H1 (cell line): ENCODE data around the gene CCDC71. TPM values are rescaled to one million over a fixed set of nuclear protein-coding genes. Genes with fewer than 3 reads are reported as not detected.

Experiments used
- CTCF ChIA-PET: fragments of 300-600 bp; sonication (Branson Sonifier 250); formaldehyde crosslinking; loops from one replicate; lab custom pipeline; 2021; ENCODE audit not compliant: partially characterized antibody; lab: Charles Lee
- POLR2A ChIA-PET: fragments of 300-600 bp; sonication (Branson Sonifier 250); formaldehyde crosslinking; loops from one replicate; lab custom pipeline; 2021; ENCODE audit warnings: inconsistent platforms; ENCODE audit not compliant: partially characterized antibody; lab: Charles Lee
- DNase-seq, 2 experiments: peaks; one replicate each; pipeline versions ENCODE4 v3.0.0 to v3.0.0-alpha.2; 2010 to 2022; ENCODE audit warnings: low spot score in 2 of 2, low read depth in 1 of 2, mixed read lengths in 1 of 2
- FAIRE-seq: peaks from 2 replicates; lab custom pipeline; 2011; peaks lifted over from hg19 to GRCh38; lab: Jason Lieb, UNC
- H2AFZ ChIP-seq: 2 replicates; pipeline ENCODE4 v1.8.1; 2012; ENCODE audit warnings: low read length, inconsistent platforms
- H2AK5ac ChIP-seq: 2 replicates; pipeline ENCODE4 v1.6.1; 2013; ENCODE audit warnings: low read depth, low read length
- H2BK120ac ChIP-seq: replicated peaks from 2 replicates; pipeline ENCODE3; 2013; ENCODE audit warnings: low read depth, low read length, inconsistent platforms
- H2BK12ac ChIP-seq: 2 replicates; pipeline ENCODE4 v1.6.1; 2013; ENCODE audit warnings: low read depth, low read length
- H2BK15ac ChIP-seq: 2 replicates; pipeline ENCODE4 v1.6.1; 2013; ENCODE audit warnings: low read length
- H2BK20ac ChIP-seq: 2 replicates; pipeline ENCODE4 v1.6.1; 2013; ENCODE audit warnings: low read length
- H2BK5ac ChIP-seq: 2 replicates; pipeline ENCODE4 v1.6.1; 2013; ENCODE audit warnings: low read depth, low read length
- H3K14ac ChIP-seq: 2 replicates; pipeline ENCODE4 v1.6.1; 2013; ENCODE audit warnings: inconsistent platforms; ENCODE audit not compliant: insufficient read length
- H3K18ac ChIP-seq: 2 replicates; pipeline ENCODE4 v1.6.1; 2013; ENCODE audit warnings: low read length; ENCODE audit errors: extremely low read depth
- H3K23ac ChIP-seq: 2 replicates; pipeline ENCODE4 v1.6.1; 2013; ENCODE audit warnings: inconsistent platforms; ENCODE audit not compliant: insufficient read length
- H3K23me2 ChIP-seq: 2 replicates; pipeline ENCODE4 v1.6.1; 2013; ENCODE audit warnings: low read depth, low read length
- H3K27ac ChIP-seq: 2 replicates; pipeline ENCODE4 v1.6.1; 2011; ENCODE audit warnings: low read depth, low read length, inconsistent platforms
- H3K27me3 ChIP-seq, 4 experiments: replicated peaks in 1 of 4; 1 replicate in 1 of 4; 2 replicates in 3 of 4; pipeline versions ENCODE4 v1.6.1 to v1.8.1; 2011 to 2013; ENCODE audit warnings: low read length in 3 of 4, mild to moderate bottlenecking in 3 of 4, inconsistent platforms in 2 of 4, mixed read lengths in 2 of 4, moderate library complexity in 1 of 4; ENCODE audit not compliant: control insufficient read depth in 3 of 4, insufficient read depth in 3 of 4; ENCODE audit errors: extremely low read depth in 1 of 4
- H3K36me3 ChIP-seq, 4 experiments: 2 replicates each; pipeline versions ENCODE4 v1.6.1 to v1.8.1; 2011 to 2013; ENCODE audit warnings: mild to moderate bottlenecking in 4 of 4, low read length in 3 of 4, moderate library complexity in 2 of 4, control low read depth in 1 of 4, inconsistent platforms in 1 of 4; ENCODE audit not compliant: insufficient read depth in 4 of 4, control insufficient read depth in 2 of 4
- H3K4ac ChIP-seq: replicated peaks from 2 replicates; pipeline ENCODE3; 2013; ENCODE audit warnings: low read length, low read depth, mixed read lengths, inconsistent platforms; ENCODE audit not compliant: insufficient read length
- H3K4me1 ChIP-seq, 4 experiments: replicated peaks in 1 of 4; 1 replicate in 1 of 4; 2 replicates in 3 of 4; pipeline versions ENCODE4 v1.6.1 to v1.8.1; 2011 to 2013; ENCODE audit warnings: low read length in 3 of 4, inconsistent platforms in 2 of 4, mixed read lengths in 1 of 4; ENCODE audit not compliant: insufficient read depth in 4 of 4, control insufficient read depth in 3 of 4
- H3K4me2 ChIP-seq, 2 experiments: 2 replicates each; pipeline versions ENCODE4 v1.6.1 to v1.8.1; 2011 to 2013; ENCODE audit warnings: low read depth in 2 of 2, low read length in 2 of 2, control low read depth in 1 of 2, inconsistent platforms in 1 of 2, mild to moderate bottlenecking in 1 of 2; ENCODE audit not compliant: insufficient read depth in 1 of 2
- H3K4me3 ChIP-seq, 4 experiments: fragments of 200-600, 300-600 bp in 1 of 4; sonication (generic), shearing (Covaris generic), sonication (Bioruptor Twin) in 1 of 4; 2 replicates each; pipeline versions ENCODE4 v1.5.1 to v1.8.1; 2011 to 2016; ENCODE audit warnings: low read length in 4 of 4, low read depth in 3 of 4, control low read depth in 2 of 4, inconsistent platforms in 2 of 4, mild to moderate bottlenecking in 2 of 4, mixed read lengths in 1 of 4, moderate library complexity in 1 of 4; ENCODE audit not compliant: insufficient read depth in 2 of 4; ENCODE audit errors: extremely low read depth in 1 of 4
- H3K56ac ChIP-seq: replicated peaks from 2 replicates; pipeline ENCODE3; 2013; ENCODE audit warnings: low read depth, mild to moderate bottlenecking, mixed read lengths, low read length, inconsistent platforms; ENCODE audit not compliant: insufficient read length
- H3K79me1 ChIP-seq: 2 replicates; pipeline ENCODE4 v1.6.1; 2013; ENCODE audit warnings: low read depth, low read length, control low read depth
- H3K79me2 ChIP-seq, 2 experiments: 2 replicates each; pipeline versions ENCODE4 v1.6.1 to v1.8.1; 2012 to 2013; ENCODE audit warnings: low read length in 2 of 2, mild to moderate bottlenecking in 2 of 2, inconsistent platforms in 1 of 2; ENCODE audit not compliant: insufficient read depth in 2 of 2, control insufficient read depth in 1 of 2
- H3K9ac ChIP-seq, 4 experiments: replicated peaks in 1 of 4; 1 replicate in 1 of 4; 2 replicates in 3 of 4; pipeline versions ENCODE4 v1.6.1 to v1.8.1; 2011 to 2013; ENCODE audit warnings: low read depth in 3 of 4, low read length in 3 of 4, control low read depth in 2 of 4, mild to moderate bottlenecking in 2 of 4, moderate library complexity in 2 of 4, inconsistent platforms in 1 of 4; ENCODE audit errors: extremely low read depth in 1 of 4
- H3K9me3 ChIP-seq, 2 experiments: 2 replicates each; pipeline versions ENCODE4 v1.6.1 to v1.8.1; 2012 to 2013; ENCODE audit warnings: mild to moderate bottlenecking in 2 of 2, moderate library complexity in 2 of 2, control low read depth in 1 of 2, inconsistent platforms in 1 of 2, low read depth in 1 of 2, low read length in 1 of 2, mixed read lengths in 1 of 2; ENCODE audit not compliant: insufficient read depth in 2 of 2
- H4K20me1 ChIP-seq, 2 experiments: replicated peaks in 1 of 2; 2 replicates each; pipeline versions ENCODE3 to v1.8.1; 2011 to 2013; ENCODE audit warnings: inconsistent platforms in 2 of 2, low read length in 2 of 2, mild to moderate bottlenecking in 1 of 2; ENCODE audit not compliant: insufficient read depth in 2 of 2, control insufficient read depth in 1 of 2
- H4K5ac ChIP-seq: 2 replicates; pipeline ENCODE4 v1.6.1; 2013; ENCODE audit warnings: low read length, low read depth, mixed read lengths, inconsistent platforms; ENCODE audit not compliant: insufficient read length
- H4K8ac ChIP-seq: 2 replicates; pipeline ENCODE4 v1.8.0; 2013; ENCODE audit warnings: mild to moderate bottlenecking, moderate library complexity, low read length, inconsistent platforms; ENCODE audit not compliant: insufficient read depth; ENCODE audit errors: extremely low read depth
- H4K91ac ChIP-seq: replicated peaks from 2 replicates; pipeline ENCODE3; 2013; ENCODE audit warnings: low read length, mixed read lengths, inconsistent platforms; ENCODE audit not compliant: insufficient read length
- BACH1 ChIP-seq: IDR thresholded peaks from 2 replicates; pipeline ENCODE4 v1.6.1; 2012; ENCODE audit warnings: low read length, improper control_type of control experiment
- BCL11A ChIP-seq, 2 experiments: IDR thresholded peaks; one replicate each; pipeline ENCODE4 v1.6.1; 2011; ENCODE audit warnings: low read depth in 2 of 2, low read length in 2 of 2, mild to moderate bottlenecking in 2 of 2
- CTBP2 ChIP-seq: IDR thresholded peaks from 2 replicates; pipeline ENCODE4 v1.7.0; 2011; ENCODE audit warnings: borderline replicate concordance, mild to moderate bottlenecking, moderate library complexity, mixed read lengths, low read length; ENCODE audit not compliant: insufficient read depth, insufficient read length
- GTF2F1 ChIP-seq: IDR thresholded peaks from 2 replicates; pipeline ENCODE4 v1.6.1; 2012; ENCODE audit warnings: low read depth, low read length, improper control_type of control experiment, borderline replicate concordance
- NANOG ChIP-seq: IDR thresholded peaks from 2 replicates; pipeline ENCODE4 v1.6.1; 2011; ENCODE audit warnings: low read length, low read depth, mild to moderate bottlenecking, inconsistent platforms; ENCODE audit not compliant: insufficient read depth, poor library complexity, severe bottlenecking
- NRF1 ChIP-seq: IDR thresholded peaks from 2 replicates; pipeline ENCODE4 v1.6.1; 2011; ENCODE audit warnings: mild to moderate bottlenecking, low read depth, low read length, improper control_type of control experiment
- POLR2A ChIP-seq, 2 experiments: IDR thresholded peaks; 1 replicate in 1 of 2; 2 replicates in 1 of 2; pipeline ENCODE4 v1.6.1; 2011; ENCODE audit warnings: low read depth in 2 of 2, low read length in 2 of 2, mild to moderate bottlenecking in 2 of 2; ENCODE audit errors: control extremely low read depth in 1 of 2
- POU5F1 ChIP-seq: IDR thresholded peaks from 2 replicates; pipeline ENCODE4 v1.6.1; 2011; ENCODE audit warnings: low read depth, mild to moderate bottlenecking, low read length, moderate library complexity
- RBBP5 ChIP-seq: IDR thresholded peaks from 2 replicates; pipeline ENCODE4 v1.7.1; 2012; ENCODE audit warnings: low read depth, mild to moderate bottlenecking, inconsistent platforms, low read length, moderate library complexity, borderline replicate concordance
- RNF2 ChIP-seq: fragments of 200-900, 300-1000 bp; sonication (generic); IDR thresholded peaks from 2 replicates; pipeline ENCODE4 v1.7.1; 2016; ENCODE audit warnings: borderline replicate concordance, low read depth, mild to moderate bottlenecking, antibody characterized with exemption, low read length; ENCODE audit not compliant: poor library complexity, severe bottlenecking; ENCODE audit errors: missing control alignments
- SIX5 ChIP-seq: IDR thresholded peaks from 2 replicates; pipeline ENCODE4 v1.6.1; 2011; ENCODE audit warnings: mild to moderate bottlenecking, low read depth, low read length
- TBP ChIP-seq: IDR thresholded peaks from 2 replicates; pipeline ENCODE4 v1.6.1; 2011; ENCODE audit warnings: low read depth, low read length, improper control_type of control experiment
- TCF12 ChIP-seq: IDR thresholded peaks from 2 replicates; pipeline ENCODE4 v1.6.1; 2011; ENCODE audit warnings: low read depth, mild to moderate bottlenecking, low read length
- ZNF274 ChIP-seq: IDR thresholded peaks from 2 replicates; pipeline ENCODE4 v1.7.0; 2012; ENCODE audit warnings: low read length, borderline replicate concordance; ENCODE audit errors: extremely low read depth
- WGBS, 2 experiments: shearing (Covaris generic) in 1 of 2; methylation state at CpG; one replicate each; pipeline versions ENCODE4 v1.1.6 to v1.1.7; 2013 to 2015; ENCODE audit warnings: low lambda C conversion rate in 2 of 2, mixed read lengths in 2 of 2, inconsistent platforms in 1 of 2, low coverage in 1 of 2, missing lambda C conversion rate in 1 of 2; ENCODE audit not compliant: insufficient replicate concordance in 2 of 2, insufficient coverage in 1 of 2, insufficient read length in 1 of 2; ENCODE audit errors: extremely low coverage in 1 of 2, missing lambda C conversion rate in 1 of 2; 5-methylcytosine and 5-hydroxymethylcytosine counted together
- polyA plus RNA-seq, 7 experiments: library from polyadenylated mRNA; depleted of rRNA in 3 of 7; stranded (reverse) in 5 of 7; unstranded in 2 of 7; fragments of >200 nt in 5 of 7; fragments of 200-250 nt in 2 of 7; gene quantifications; 1 replicate in 5 of 7; 2 replicates in 1 of 7; 4 replicates in 1 of 7; pipeline versions ENCODE4 v1.2.1 to v1.2.3, GENCODE V29; 2011 to 2013; ENCODE audit warnings: missing spikeins in 2 of 7, mixed read lengths in 2 of 7
- total RNA-seq: library from RNA; stranded (reverse); fragmentation: NEBNext Ultra II Directional; extraction: Animal tissue kit (Norgen Biotek cat#: 25700); gene quantifications from 2 replicates; pipeline ENCODE4 v1.2.1, GENCODE V29; 2021

The CCDC71 gene
- total and polyA plus RNA-seq, 2 of the 8 experiments (the other 6 are each of a cell fraction or from before 2014, with no cell fraction given) = 26.7 to 57.4 TPM

DNA sequence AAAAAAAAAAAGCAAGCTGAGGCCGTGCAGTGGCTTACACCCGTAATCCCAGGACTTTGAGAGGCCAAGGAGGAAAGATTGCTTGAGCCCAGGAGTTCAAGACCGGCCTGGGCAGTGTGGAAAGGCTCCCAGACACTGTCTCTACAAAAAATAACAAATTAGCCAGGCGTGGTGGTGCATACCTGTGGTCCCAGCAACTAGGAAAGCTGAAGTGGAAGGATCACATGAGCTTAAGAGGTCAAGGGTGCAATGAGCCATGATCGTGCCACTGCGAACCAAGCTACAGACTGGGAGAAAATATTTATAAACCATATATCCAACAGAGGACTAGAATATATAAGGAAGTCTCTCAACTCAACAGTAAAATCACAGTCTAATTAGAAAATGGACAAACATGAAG lies 15.2 kb upstream of the CCDC71 start:
- no peak overlapping the region for H4K91ac ChIP-seq
- no peak overlapping the region for H3K9ac ChIP-seq
- H3K27ac ChIP-seq = no peak overlapping the region
- no peaks in the 10 kb centered on the region for H3K4me1 ChIP-seq
- no peaks in the 10 kb centered on the region for H3K79me2 ChIP-seq
- DNase-seq = no peak
- H3K4me3 ChIP-seq = no peak overlapping the region
- CTCF ChIA-PET = interaction anchor here (1.1 to 4.3 kb wide), 3 partner anchors 11 to 159 kb away, joined by 3 to 17 read pairs (median 4); partner anchors contain the start of genes KLHDC8B and USP4
- H3K79me1 ChIP-seq = no peaks in the 10 kb centered on the region
- no peak overlapping the region for H3K14ac ChIP-seq
- H2BK20ac ChIP-seq = no peak overlapping the region
- POLR2A ChIA-PET = interaction anchor here (1.4 kb wide), 1 partner anchor 10 kb away, joined by 4 read pairs; the partner anchor contains the start of gene KLHDC8B
- H3K23me2 ChIP-seq = no peaks in the 10 kb centered on the region
- no peak overlapping the region for H2AFZ ChIP-seq
- H3K23ac ChIP-seq = no peak overlapping the region
- no peak overlapping the region for H3K56ac ChIP-seq
- H2BK15ac ChIP-seq = no peak overlapping the region
- H3K4ac ChIP-seq = no peak overlapping the region
- no peak overlapping the region for H2BK12ac ChIP-seq
- H4K8ac ChIP-seq = no peak overlapping the region
- no peak overlapping the region for H4K5ac ChIP-seq
- FAIRE-seq = no peak
- H3K36me3 ChIP-seq = no peaks in the 10 kb centered on the region
- H3K18ac ChIP-seq = no peak overlapping the region
- H3K4me2 ChIP-seq = no peak overlapping the region
- no peak overlapping the region for H2BK120ac ChIP-seq
- no peaks in the 10 kb centered on the region for H4K20me1 ChIP-seq
- 82% methylated on average over 5 of the region's 6 CpGs; no CpG with 5 or more reads in 1 of the 2 experiments for WGBS, 2 experiments
- H2AK5ac ChIP-seq = no peak overlapping the region
- H2BK5ac ChIP-seq = no peak overlapping the region
- no peaks in the 10 kb centered on the region for H3K27me3 ChIP-seq
- H3K9me3 ChIP-seq = peaks cover 0 to 7% of the 10 kb centered on the region in 2 experiments; a peak in 1 of 4 replicates
- TF ChIP-seq NANOG (no peak), TBP (no peak), ZNF274 (no peak), POU5F1 (no peak), BACH1 (no peak), RNF2 (no peak), BCL11A (IDR thresholded peaks at IDR 0.05; ENCODE audit: low read depth in 2 of 2, low read length in 2 of 2) (no peak), POLR2A (IDR thresholded peaks at IDR 0.05; ENCODE audit: control extremely low read depth in 1 of 2, low read depth in 2 of 2, low read length in 2 of 2) (no peak), GTF2F1 (no peak), RBBP5 (no peak), NRF1 (no peak), TCF12 (no peak), SIX5 (no peak), CTBP2 (no peak)
